ENCODE results near the gene IL17RD.

IL17RD gene

GRCh38 chr3:57164657-57165573 is at the start of gene IL17RD:
IL17RD (minus strand) TSS chr3:57165353; CDS start chr3:57165286, 67 bp downstream.
- DNase-seq (ENCODE audit: extremely low read depth in 1 of 2, low read depth in 1 of 2) = peak; percentile 41 to 47

GRCh38 chr3:57206423-57206822 is 41.3 kb upstream of the IL17RD start:
- no peak for DNase-seq (ENCODE audit: extremely low read depth in 1 of 2, low read depth in 1 of 2)

GRCh38 chr3:57199895-57200297 is 34.7 kb upstream of the IL17RD start, which contains the start of gene HESX1:
HESX1 (minus strand) TSS chr3:57199978; CDS start chr3:57199918, 60 bp downstream.
- no peak for DNase-seq (ENCODE audit: extremely low read depth in 1 of 2, low read depth in 1 of 2)

GRCh38 chr3:57194641-57195040 is 29.5 kb upstream of the IL17RD start:
- no peak for DNase-seq (ENCODE audit: extremely low read depth in 1 of 2, low read depth in 1 of 2)

- DNase-seq (ENCODE audit: extremely low read depth in 1 of 2, low read depth in 1 of 2) = no peak
Measured at GRCh38 chr3:57192028-57192427, 26.9 kb upstream of the IL17RD start.

- DNase-seq (ENCODE audit: extremely low read depth in 1 of 2, low read depth in 1 of 2) = no peak
Measured at GRCh38 chr3:57184526-57184925, 19.4 kb upstream of the IL17RD start.

GRCh38 chr3:57179580-57180410 is 14.6 kb upstream of the IL17RD start:
- DNase-seq (ENCODE audit: extremely low read depth in 1 of 2, low read depth in 1 of 2) = no peak

GRCh38 chr3:57176045-57176444 is 10.9 kb upstream of the IL17RD start:
- DNase-seq (ENCODE audit: extremely low read depth in 1 of 2, low read depth in 1 of 2) = no peak

- DNase-seq (ENCODE audit: extremely low read depth in 1 of 2, low read depth in 1 of 2) = no peak
Measured at GRCh38 chr3:57173687-57174086, 8.5 kb upstream of the IL17RD start.

- no peak for DNase-seq (ENCODE audit: extremely low read depth in 1 of 2, low read depth in 1 of 2)
Measured at GRCh38 chr3:57170946-57171345, 5.8 kb upstream of the IL17RD start.

- peak; percentile 38 to 39 for DNase-seq (ENCODE audit: extremely low read depth in 1 of 2, low read depth in 1 of 2)
Measured at GRCh38 chr3:57169872-57170623, 4.9 kb upstream of the IL17RD start.

GRCh38 chr3:57169108-57169507 is 4.0 kb upstream of the IL17RD start:
- DNase-seq (ENCODE audit: extremely low read depth in 1 of 2, low read depth in 1 of 2) = no peak

- DNase-seq (ENCODE audit: extremely low read depth in 1 of 2, low read depth in 1 of 2) = no peak
Measured at GRCh38 chr3:57168151-57168550, 3.0 kb upstream of the IL17RD start.

- no peak for DNase-seq (ENCODE audit: extremely low read depth in 1 of 2, low read depth in 1 of 2)
Measured at GRCh38 chr3:57166660-57167059, 1.5 kb upstream of the IL17RD start.

GRCh38 chr3:57165641-57166040 is 488 bp upstream of the IL17RD start:
- no peak for DNase-seq (ENCODE audit: extremely low read depth in 1 of 2, low read depth in 1 of 2)

GRCh38 chr3:57164217-57164656 is 916 bp downstream of the IL17RD start:
- no peak for DNase-seq (ENCODE audit: extremely low read depth in 1 of 2, low read depth in 1 of 2)

- DNase-seq (ENCODE audit: extremely low read depth in 1 of 2, low read depth in 1 of 2) = no peak
Measured at GRCh38 chr3:57163751-57164150, 1.4 kb downstream of the IL17RD start.

- no peak for DNase-seq (ENCODE audit: extremely low read depth in 1 of 2, low read depth in 1 of 2)
Measured at GRCh38 chr3:57161915-57162314, 3.2 kb downstream of the IL17RD start.

- no peak for DNase-seq (ENCODE audit: extremely low read depth in 1 of 2, low read depth in 1 of 2)
Measured at GRCh38 chr3:57160765-57161538, 4.2 kb downstream of the IL17RD start.
